ENCODE data around the gene ISG15.

The ISG15 gene

GRCh38 chr1:1059494-1060280 lies 46.4 kb downstream of the ISG15 start:
- DNase-seq (ENCODE audit: low read depth, low spot score): peak; percentile 72

- DNase-seq (ENCODE audit: low read depth, low spot score): no peak
These were observed 47.1 kb downstream of the ISG15 start for GRCh38 chr1:1060281-1061000.

GRCh38 chr1:1061682-1062345 lies 48.5 kb downstream of the ISG15 start:
- no peak for DNase-seq (ENCODE audit: low read depth, low spot score)

- no peak for DNase-seq (ENCODE audit: low read depth, low spot score)
These were observed 49.3 kb downstream of the ISG15 start for GRCh38 chr1:1062348-1063163.

- no peak for DNase-seq (ENCODE audit: low read depth, low spot score)
These were observed 50.1 kb downstream of the ISG15 start for GRCh38 chr1:1063261-1063944.
